ENCODE data around the gene FCHSD2.

Gene FCHSD2

DNA sequence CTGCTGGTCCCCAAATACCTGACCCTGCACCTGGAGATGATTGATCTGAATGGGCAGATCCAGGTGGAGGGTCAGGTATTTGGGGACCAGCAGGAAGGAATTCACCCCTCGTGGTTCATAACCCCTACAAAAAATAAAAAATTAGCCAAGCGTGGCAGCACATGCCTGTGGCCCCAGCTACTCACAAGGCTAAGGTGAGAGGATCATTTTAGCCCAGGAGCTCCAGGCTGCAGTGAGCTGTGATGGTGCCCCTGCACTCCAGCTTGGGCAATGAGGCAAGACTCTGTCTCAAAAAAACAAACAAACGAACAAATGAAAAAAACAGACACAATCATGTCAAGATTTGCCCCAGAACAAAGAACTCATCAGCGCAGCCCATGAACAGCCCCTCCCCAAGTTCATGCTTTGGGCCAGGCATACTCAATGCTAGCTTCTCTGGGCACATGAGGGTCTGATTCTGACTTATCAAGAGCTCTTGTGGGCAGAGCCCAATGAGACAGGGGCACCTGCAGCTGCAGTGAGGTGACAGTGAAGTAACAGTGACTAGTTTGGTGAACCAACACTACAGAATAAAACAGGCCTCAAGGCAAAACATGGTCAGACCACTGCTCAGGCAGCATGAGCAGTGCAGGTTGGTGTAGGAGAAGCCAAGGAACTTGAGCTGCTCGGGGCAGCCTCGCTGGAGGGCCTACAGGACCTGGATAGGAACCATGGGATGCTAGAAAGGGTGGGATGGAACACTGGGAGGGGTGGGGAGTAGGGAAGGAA, 10.2 kb upstream of the FCHSD2 start:
- TF ChIP-seq, protein P1, sequence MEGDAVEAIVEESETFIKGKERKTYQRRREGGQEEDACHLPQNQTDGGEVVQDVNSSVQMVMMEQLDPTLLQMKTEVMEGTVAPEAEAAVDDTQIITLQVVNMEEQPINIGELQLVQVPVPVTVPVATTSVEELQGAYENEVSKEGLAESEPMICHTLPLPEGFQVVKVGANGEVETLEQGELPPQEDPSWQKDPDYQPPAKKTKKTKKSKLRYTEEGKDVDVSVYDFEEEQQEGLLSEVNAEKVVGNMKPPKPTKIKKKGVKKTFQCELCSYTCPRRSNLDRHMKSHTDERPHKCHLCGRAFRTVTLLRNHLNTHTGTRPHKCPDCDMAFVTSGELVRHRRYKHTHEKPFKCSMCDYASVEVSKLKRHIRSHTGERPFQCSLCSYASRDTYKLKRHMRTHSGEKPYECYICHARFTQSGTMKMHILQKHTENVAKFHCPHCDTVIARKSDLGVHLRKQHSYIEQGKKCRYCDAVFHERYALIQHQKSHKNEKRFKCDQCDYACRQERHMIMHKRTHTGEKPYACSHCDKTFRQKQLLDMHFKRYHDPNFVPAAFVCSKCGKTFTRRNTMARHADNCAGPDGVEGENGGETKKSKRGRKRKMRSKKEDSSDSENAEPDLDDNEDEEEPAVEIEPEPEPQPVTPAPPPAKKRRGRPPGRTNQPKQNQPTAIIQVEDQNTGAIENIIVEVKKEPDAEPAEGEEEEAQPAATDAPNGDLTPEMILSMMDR (IDR thresholded peaks at IDR 0.05; ENCODE audit: low read depth, low read length): no peak
- no peak for DNase-seq (ENCODE audit: extremely low read depth, low read depth)

DNA sequence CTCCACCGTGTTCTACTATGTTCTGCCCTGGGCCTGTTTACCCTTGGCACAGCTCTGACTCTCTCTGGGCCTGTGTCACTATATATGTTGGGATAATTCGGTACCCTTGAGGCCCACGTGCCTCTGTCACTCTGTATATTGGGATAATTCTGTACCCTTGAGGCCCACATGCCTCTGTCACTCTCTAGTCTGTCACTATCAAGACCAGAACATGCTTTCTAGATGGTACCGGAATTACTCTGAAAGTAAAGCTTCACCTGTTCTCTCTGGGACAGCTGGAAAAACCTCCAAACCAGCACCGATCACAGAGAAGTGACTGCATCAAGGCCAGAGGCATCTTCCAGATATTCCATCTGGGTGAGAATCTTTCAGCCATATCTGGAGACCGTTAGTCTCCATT, 9.3 kb upstream of the FCHSD2 start:
- TF ChIP-seq, protein P1 (IDR thresholded peaks at IDR 0.05; ENCODE audit: low read depth, low read length): no peak
- no peak for DNase-seq (ENCODE audit: extremely low read depth, low read depth)

DNA sequence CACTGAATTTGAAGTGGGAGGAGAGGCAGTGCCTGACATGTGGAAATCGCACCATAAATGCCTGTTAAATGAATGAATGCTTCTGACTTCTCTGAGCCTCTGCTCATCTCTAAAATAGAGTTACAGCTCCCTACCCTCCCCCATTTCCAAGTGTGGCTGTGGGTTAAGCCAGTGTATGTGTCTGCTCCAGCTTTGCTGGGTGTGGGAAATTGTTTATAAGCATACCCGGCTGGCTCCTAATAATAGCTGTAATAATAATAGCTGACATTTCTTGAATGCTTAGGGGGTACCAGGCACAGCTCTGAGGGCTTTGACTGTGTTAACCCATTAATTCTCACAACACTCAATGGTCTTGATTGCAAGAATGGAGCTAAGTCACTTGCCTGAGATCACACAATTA, 7.0 kb upstream of the FCHSD2 start:
- no peak for DNase-seq (ENCODE audit: extremely low read depth, low read depth)

DNA sequence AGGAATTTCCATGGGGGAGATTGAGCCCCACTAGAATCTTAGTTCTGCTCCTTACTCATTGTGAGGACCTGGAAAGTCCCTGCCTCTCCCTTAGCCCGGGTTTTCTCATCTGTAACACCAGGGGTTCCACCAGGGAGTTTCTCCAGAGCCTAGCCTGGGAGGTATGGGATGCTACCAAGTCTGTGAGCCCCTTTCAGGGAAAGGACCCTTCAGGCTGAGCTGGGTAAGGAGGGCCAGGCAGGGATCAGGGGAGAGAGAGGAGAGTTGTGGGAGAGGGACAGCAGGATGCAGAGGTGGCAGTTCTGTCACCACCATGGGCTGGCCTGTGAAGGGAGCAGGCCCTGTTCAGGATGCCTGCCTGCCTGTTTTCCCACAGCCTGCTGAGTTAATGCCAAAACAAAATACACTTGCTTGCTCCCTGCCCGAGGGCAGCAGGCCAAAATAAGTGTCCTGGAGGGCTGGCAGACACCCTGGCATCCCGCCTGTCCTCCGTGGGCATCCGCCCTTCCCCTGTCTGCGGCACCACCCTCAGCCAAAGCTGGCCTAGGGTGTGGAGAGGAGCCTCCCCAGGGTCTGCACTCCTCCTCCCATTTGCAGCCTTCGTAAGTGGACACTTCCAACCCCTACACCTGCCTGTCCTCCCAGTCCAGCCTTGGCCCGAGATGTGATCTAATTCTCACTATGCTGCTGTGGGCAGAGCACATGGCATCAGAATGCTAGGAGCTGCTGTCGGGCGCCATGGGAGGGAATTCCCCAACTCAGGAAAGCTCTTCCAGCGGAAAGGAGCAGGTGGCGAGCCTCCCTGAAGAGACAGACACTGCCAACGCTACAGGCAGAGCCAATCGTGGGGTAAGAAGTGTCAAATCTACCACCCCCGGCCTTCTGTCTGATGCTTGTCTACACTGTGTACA, 5.9 kb upstream of the FCHSD2 start:
- no peak for DNase-seq (ENCODE audit: extremely low read depth, low read depth)

More for the DNA sequence above, 7.0 kb upstream of the FCHSD2 start:
- TF ChIP-seq, protein P1 (IDR thresholded peaks at IDR 0.05; ENCODE audit: low read depth, low read length): no peak

DNA sequence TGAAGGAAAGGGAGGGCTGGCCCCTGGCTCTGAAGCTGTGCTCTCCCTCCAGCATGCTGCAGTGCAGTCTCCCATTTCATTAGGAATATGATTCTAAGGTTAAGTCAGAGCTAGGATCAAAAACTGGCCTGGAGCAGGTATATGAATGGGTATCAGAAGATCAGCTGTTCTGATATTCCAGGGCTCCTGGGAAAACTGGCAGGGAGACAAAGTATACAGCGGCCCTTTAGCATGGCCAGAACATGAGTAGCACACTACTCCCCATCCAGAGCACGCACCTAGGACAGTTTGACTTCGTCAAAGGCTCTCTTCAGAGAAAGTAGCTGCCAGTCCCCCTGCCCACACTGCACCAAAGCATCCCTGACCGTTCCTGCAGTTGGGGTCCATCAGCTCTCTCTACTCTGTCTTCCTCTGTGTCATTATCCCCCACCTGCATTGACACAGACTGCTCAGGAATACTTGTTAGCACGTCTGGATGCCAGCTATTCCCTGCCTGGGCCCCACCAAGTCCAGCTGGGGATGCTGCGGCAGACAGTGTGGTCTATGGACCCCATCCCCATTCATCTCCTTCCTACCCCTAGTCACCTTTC, 4.0 kb upstream of the FCHSD2 start:
- no peak for DNase-seq (ENCODE audit: extremely low read depth, low read depth)
- TF ChIP-seq, protein P1 (IDR thresholded peaks at IDR 0.05; ENCODE audit: low read depth, low read length): no peak

More for the DNA sequence above, 5.9 kb upstream of the FCHSD2 start:
- TF ChIP-seq, protein P1 (IDR thresholded peaks at IDR 0.05; ENCODE audit: low read depth, low read length): no peak

DNA sequence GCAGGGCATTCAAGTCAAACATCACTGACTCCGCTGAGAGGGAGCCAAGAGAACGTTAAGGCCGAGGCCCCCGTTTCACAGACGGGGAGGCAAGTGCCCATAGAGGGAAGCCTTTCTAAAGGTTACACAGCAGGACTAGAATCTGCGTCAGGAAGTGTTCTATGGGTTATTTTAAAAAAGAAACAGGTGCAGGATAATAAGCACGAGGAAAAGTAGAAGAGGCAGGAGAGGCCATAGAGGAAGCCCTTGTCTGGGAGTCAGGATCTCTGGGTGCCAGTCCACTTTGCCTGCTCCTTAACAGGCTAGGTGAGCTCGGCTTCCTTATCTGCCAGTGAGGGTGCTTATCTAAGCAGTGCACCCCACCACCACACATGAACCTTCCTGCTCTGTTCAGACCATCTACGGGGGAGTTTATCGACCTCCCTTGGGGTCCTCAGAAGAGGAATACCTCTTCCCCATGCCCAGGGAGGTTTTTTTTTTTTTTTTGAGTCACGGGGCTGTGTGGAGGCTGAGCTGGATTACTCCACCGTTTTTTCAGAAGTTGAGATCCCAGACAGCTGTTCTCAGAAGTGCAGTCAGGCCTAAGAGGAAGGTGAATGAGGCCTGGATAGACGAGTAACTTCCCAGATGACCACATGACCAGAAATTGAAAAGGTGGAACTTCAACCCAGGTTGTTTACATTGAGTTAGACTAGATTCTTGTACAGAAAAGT, 1.2 kb upstream of the FCHSD2 start:
- TF ChIP-seq, protein P1 (IDR thresholded peaks at IDR 0.05; ENCODE audit: low read depth, low read length): no peak
- no peak for DNase-seq (ENCODE audit: extremely low read depth, low read depth)

All from AG09319 (cell line).